ENCODE data around the gene NECTIN4. TPM values are rescaled to one million over a fixed set of nuclear protein-coding genes. Genes with fewer than 3 reads are reported as not detected.

NECTIN4 gene
- total RNA-seq, 1 donor from 2014 or later, result not detected

DNA sequence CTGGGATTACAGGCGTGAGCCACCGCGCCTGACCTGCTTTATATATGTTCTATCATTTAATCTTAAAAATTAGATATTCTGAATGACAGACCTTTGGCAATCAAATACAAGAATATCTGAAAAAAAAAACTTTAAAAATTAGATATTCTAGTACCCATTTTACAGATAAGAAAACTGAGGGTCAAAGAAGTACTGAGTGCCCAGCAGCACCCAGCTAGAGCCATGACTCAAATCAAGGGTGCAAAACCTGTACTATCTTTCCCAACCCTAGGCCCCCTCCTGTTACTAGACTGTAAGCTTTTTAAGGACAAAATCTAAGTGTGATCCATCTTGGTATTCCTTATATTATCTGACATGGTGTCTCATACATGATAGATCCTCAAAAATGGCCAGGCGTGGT is 27.9 kb downstream of the NECTIN4 start:
- DNase-seq (ENCODE audit: low spot score), result no peak

DNA sequence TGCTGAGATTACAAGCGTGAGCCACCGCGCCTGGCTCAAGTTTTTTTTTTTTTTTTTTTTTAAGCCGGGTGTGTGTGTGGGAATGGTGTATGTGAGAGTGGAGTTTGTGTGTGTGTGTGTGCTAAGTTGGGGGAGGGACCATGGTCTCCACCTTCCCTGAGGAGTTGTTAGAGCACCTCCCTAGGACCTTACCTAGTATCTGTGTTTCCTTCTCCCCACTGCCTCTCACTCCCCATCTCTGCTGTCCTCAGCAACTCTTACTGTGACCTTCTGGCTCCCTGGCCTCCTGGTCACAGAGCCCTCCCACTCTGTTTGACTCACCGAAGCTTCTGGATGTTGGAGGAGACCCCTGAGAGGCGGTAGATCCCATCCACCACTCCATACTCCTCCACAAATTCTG is 30.1 kb downstream of the NECTIN4 start:
- no peak for DNase-seq (ENCODE audit: low spot score)

DNA sequence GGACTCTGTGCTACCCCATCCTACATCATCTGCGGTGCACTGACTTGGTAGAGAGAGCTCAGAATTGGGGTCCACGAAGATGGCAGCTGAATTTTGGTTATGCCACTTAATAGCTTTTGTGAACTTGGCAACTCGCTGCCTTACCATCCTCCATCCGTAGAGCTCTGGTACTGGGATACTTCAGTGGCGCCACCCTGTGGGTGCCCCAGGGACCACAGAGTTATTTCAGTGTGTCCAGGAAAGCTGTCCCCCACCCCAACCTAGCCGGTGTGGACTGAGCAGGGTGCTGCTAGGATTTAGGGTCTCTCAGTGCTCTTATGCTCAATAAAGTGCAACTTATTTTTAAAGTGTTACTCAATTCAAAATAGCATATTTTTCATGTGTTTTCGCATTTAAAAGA is 34.6 kb downstream of the NECTIN4 start:
- no peak for DNase-seq (ENCODE audit: low spot score)

DNA sequence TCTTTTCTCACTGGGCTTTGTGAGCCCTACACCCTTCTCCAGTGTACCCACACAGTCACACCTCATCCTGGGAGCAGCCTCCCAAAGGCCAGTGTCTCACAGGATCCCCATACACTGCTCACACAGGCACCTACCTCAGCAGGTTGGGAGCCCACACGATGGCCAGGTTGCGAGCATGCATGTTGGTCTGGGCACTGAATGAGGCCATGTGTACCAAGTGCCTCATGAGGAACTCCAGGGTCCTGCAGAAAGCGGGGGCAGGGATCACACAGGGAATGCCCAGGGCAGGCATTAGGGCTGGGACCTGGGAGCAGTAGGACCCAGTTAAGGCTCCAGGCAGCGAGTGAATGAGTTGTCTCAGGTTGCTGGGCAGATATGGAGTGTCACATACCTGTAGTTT is 35.1 kb downstream of the NECTIN4 start:
- no peak for DNase-seq (ENCODE audit: low spot score)

DNA sequence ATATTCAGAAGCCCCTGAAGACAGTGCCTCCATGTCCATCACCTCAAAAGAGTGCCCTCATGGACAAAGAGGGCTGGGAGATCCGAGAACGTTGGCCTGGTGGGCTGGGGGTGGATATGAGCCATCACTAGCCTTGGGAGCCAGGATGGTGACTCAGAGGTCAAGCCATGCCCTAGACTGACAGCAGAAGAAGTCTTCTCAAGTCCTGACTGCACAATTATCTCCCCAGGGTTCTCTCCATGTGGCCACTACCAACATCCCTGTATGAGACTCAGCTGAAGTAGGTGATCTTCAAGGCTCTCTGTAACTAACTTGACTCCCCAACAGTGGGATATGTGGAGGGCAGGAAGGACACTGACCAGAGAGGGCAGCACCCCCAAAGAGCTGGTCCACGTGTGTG is 36.5 kb downstream of the NECTIN4 start:
- DNase-seq (ENCODE audit: low spot score), result no peak

DNA sequence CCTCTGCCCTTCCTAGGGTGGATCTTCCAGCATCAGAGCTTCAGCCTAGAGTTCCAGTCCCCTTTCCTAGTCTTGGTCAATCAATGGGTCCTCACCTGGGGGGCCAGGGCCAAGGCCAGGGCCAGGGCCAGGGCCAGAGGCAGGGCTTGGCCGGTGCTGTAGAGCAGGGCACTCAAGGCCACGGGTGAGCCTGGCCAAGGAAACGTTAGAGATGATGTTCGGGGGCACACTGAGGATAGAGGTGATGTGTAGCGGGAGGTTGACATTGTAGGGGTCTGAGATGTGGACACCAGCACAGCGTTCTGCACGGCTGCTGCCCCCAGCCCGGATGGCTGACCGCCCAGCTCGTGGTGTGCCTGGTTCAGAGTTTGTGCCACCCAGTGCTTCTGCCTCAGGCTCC is 38.1 kb downstream of the NECTIN4 start:
- no peak for DNase-seq (ENCODE audit: low spot score)

DNA sequence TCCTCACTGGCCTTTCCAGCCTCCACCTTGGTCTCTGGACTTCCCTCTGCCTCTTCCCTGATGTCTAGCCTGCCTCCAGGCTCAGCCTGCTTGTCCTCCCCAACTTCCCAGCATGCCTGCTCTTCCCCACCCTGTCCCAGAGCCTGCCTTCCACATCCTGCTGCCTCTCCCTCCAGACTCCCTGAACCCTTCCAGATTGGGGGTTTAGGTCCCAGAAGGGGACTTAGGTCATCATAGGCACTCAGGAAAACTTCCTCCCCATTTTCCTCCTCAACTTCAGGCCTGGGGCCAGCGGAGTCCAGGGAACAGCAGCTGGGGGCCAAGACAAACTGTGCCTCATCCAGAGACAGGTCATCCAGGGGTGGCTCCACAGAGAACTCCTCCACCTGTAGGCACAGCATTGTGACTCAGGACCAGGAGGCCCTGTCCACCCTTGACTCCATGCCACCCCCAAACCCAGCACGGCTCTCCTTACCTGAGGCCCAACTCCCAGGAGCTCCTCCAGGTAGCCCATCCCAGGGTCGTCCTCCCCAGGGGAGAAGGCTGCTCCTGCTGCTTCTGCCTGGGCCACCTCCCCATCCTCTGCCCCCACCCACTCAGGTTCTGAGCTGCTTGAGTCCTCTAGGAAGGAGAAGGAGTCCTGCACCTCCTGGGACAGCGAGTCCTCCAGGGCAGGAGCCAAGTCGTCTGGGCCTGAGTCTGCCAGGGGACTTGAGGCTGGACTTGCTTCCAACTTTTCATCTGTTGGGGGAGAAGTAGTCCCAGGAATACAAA is 40.2 kb downstream of the NECTIN4 start:
- DNase-seq (ENCODE audit: low spot score), result no peak

DNA sequence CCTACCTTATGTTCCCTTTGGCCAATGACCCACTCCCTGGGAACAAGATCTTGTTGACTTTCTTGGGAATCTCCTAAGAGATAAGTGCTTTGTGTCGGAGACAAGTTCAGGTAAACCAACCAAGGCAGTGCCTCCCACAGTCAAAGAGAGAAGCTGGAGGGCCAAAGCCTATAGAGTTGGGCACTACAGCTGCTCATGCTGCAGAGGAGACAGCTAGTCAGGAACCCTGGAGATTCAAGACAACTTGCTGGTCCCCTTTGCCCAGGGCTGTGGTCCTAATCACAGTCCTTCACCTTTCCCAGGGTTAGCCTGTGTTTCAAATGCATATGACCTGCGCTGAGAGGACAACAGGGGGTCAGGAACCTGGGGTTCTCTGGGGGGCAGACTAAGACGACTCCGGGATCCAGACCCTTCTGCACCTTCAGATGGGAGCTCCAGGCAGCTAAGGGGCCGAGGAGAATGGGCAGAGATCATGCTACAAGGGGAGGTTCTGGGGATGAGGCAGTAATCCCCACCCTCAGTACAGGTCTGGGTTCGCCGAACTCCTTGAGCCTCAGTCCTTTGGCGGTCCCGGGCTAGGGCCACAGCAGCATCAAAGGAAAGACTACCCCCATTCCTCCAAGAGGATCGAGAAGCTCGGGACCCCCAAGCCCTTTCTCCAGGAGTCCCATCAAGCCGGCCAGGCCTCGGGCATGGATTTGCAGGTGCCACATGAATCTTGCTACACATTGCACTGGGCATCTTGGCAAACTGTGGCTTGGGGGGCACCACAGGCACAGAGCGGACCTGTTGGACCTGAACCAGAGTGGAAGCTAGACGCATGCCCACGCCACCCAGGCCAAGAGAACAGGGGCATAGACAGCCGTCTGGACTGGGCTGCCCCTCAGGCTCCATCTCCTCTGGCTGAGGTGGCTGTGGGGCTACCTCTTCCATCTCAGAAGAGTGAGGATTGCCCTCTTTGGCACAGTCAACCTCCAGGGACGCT is 41.6 kb downstream of the NECTIN4 start:
- DNase-seq (ENCODE audit: low spot score), result no peak

DNA sequence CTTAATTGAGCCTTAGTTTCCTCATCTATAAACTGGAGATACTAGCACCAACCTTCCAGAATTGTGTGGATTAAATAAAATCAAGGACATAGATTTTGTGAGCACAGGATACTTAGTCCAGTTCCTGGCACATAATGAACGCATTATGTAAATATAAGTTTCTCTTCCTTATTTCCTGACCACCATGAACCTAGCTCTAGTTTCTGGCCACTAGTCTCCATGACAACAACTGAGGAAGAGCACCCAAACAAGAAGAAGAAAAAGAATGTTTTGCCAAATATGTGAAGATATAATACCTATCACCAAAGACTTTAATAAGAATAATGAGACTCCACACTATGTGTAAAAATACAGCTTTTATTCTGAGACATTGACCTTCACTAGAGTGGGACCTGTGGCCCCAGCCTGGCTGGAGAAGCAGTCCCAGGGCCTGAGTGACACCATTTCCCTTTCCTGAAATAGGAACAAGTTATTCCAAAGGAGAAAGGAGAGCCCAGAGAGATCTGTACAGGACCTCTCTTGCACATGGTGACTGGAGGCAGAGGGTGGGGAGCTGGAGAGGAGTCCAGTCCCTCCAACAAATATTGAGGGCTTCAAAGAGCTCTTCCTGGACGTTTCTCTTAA is 42.6 kb downstream of the NECTIN4 start:
- no peak for DNase-seq (ENCODE audit: low spot score)

DNA sequence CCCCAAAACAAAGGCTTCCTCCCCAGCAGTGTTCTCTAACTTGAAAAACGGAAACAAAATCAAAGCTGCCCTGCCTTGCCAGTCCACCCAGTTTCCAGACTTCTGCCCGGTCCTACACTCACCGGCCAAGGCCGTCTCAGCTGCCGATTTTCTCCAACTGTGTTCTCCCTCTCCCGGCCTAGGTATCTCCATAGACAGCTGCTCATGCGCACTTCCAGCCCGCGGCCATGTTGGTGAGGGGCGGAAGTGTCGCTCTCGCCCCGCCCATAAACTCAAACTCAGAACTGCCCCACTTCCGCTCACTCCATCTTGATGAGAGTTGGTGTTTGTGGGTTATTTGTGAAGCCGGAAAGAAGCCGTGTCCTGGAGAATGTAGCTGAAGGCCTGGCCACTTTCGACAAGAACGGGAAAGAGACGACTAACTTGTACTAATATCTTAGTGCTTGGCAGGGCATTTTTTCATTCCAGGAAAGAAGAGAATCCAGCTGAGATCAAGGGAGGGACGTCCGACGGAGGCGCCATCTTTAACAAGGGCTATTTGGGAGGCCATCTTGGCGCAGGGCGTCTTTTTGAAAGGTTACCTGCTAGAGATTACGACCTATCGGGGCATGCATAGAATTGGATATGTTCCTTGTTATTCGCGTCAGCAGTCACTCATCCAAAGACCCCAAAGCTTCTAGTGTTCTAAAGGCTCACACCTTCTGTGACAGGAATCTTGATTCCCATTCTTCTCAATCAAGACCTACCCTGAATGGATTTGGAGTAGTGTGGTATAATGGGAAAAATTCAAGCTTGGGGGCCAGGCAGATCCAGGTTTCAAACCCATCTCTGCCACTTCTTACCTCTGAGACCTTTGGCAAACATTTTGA is 43.4 kb downstream of the NECTIN4 start, which contains the start of gene USF1:
Gene USF1 (minus strand): TSS at position 242 of the 869 bp plus-strand sequence. CDS start 2,702 bp downstream, outside the sequence.
- DNase-seq (ENCODE audit: low spot score), result peak; percentile 95

DNA sequence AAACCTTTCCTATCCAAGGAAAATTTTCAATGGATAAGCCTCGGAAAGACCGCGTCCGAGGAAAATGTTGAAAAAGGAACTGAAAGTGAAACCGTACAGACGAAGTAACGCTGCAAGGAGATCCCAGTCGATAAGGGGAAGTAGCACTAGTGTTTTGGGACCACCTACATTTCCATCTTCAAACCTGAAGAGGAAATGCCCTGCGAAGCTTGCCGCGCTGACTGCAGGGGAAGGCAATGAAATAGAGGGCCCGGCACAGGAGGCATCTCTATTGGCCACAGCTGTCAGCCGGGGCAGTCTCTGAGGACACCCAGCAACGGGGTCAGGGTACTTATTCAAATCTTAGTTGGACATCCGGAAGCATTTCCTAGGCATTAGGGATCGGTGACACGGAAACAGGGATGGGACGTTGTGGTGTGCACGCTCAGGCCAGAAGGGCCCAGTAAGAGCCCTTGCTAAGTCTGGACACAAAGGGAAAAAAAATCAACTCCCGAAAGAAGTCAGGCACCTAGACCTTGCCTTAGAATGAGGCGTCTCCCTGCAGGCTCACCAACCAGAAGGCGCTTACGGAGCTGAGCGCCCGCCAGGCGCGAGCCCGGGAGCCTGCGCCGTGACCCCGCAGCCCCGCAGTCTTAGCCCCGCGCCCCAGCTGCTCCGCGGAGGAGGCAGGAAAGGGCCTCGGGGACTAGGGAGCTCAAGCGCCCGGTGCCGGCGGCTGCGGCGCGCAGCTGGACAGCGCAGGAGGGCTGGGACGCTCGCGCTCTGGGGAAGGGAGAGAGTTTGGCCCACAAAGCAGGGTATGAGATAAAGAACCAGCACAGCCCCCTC is 44.2 kb downstream of the NECTIN4 start:
- no peak for DNase-seq (ENCODE audit: low spot score)

DNA sequence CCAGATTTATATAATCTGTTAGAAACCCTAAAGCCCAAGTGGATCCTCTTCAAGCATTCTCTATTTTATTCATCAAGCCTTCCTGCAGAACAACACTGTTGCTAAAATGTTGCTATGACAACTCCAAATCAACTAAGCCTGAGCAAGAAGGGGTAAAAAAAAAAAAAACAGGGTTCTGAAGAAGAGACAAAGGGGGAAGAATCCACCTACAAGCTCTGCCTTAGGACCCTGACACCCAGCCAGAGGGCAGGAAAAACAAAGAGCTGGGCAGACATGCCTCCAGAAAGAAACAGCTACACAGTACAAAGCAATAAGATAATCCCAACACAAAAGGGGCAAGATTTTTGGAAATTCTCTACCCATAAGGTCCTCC is 44.8 kb downstream of the NECTIN4 start:
- DNase-seq (ENCODE audit: low spot score), result no peak

DNA sequence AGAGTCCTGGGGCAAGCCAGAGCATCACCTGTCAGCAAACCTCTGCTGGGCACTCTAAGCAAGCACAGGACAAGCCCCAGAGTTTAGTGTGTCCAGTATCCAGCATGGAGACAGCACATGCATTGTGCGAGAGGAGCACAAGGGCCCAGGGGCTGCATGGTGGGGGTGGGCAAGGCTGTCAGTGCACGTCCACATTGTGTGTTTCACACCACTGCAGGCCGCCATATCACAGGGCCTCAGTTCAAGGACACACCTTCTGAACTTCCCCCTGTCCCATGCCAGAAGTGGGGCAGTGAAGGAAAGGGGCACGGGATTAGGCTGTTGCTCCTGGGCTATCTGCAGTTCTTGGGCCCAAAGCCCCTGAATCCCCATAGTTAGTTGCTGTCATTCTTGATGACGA is 49.8 kb downstream of the NECTIN4 start:
- DNase-seq (ENCODE audit: low spot score), result no peak

DNA sequence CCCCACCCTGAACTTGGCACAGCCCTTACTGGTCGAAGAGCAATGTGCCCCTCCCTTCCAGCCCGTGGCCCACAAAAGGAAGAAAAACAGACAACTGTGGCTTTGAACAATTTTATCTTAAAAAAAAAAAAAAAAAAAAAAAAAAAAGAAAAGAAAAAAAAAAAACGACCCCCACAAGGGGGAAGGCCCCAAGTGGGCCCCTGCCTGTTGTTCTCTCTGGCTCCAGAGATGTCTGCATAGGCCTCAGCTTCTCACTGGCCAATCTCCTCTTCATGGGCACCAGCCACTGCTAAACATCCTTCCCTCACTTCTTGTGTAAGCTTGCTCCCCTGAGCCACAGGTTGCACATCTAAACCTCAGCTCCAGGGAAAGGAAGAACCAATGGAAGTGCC is 50.2 kb downstream of the NECTIN4 start:
- DNase-seq (ENCODE audit: low spot score), result no peak

DNA sequence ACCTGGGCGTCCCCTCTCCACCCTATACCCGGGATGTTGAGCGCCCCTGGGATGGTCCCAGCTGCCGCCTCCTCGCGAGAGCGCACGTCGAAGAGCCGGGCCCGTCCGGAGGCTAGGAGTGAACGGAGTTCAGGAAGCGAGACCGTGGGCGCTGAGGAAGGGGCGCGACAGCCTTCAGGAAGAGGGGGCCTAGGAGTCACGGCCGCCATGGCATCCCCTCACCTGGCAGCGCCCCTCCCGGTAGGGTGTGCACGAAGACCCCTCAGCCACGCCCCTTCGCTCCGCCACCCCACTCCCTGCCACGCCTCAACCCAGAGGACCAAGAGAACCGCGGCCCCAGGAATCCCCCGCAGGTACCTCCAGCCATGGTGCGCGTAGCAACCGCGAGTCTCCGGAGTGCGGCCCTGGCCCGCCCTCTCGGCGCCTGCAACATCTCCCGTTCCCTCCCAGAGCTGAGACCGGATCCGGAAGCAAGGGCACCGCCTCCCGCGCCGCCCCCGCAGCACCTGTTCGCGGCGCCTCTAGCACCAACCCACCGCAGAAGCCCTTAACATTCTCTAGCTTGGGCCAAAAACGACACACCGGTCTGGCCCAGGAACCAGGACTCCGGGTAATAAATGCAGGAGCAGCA is 50.7 kb downstream of the NECTIN4 start, which contains the start of gene TSTD1:
Gene TSTD1 (minus strand): TSS at position 442 of the 631 bp plus-strand sequence. CDS start 75 bp downstream, at position 367.
- DNase-seq (ENCODE audit: low spot score), result no peak

DNA sequence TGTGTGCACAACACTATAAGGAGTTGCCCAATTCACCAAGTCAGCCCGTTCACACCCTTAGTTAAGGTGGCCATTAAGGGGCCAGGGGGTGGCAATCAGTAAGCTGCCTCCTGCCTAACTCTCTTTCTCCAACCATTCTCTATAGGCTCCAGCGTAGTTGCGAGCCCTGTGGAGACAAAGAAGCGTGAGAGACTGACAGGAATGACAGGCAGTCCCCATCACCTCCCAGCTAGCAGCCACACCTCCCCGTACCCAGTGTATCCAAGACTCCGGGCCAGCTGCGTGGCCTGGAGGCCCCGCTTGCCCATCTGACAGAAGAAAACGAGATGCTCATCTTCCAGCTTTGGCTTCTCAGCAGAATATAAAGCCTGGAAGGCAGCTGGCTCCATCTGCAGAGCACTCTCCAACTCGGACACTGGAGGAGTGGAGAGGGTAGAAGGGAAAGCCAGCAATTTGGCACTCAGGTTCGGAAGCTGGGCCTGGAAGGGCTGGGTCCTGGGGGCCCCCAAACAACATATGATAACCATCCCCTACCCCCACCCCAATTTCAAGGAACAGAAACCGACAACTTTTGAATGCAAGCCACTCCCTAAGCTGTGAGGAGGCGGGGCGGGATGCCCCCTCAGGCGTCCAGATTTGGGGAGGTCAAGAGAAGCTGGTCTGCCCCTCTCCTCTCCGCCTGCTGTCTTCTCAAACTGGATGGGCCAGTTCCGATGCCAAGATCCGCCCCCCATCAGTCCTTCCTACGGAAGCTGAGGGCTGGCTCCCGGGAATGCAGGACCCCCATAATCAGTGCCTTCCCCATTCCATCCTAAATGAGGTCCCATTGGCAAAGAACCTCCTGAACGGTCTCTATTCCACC is 51.5 kb downstream of the NECTIN4 start:
- DNase-seq (ENCODE audit: low spot score), result no peak

DNA sequence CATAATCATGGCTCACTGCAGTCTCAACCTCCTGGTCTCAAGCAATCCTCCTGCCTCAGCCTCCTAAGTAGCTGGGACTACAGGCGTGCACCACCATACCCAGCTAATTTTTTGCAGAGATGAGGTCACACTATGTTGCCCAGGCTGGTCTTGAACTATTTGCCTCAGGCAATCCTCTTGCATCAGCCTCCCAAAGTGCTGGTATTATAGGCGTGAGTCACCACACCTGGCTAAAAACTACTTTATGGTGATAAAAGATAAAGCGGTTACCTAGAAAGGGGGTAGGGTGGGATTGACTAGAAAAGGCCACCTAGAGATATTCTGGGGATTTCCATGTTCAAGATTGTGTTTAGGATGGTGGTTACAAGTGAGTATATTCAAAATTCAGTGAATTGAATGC is 55.6 kb downstream of the NECTIN4 start:
- DNase-seq (ENCODE audit: low spot score), result peak; percentile 11

DNA sequence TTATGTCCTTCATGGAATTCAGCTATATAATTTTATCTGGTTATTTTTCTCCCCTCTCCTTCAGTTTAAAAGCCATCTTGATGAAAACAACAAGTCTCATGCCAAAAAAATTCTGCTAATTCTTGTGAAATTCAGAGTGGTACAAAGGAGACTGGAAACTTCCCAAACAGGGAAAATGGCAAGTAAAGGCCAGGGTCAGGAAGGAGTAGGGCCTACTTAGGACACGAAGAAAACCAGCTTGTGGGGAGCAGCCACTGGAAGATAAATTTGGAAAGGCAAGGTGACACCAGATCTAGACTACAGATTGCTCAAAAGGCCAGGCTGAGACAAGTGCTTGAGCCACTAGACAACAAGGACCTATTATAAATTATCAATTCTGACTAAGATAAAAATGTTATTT is 56.9 kb downstream of the NECTIN4 start:
- no peak for DNase-seq (ENCODE audit: low spot score)
